Activated T-cell treated with anti-CD3 and anti-CD28 coated beads, Interleukin-2, amount 50 U/mL, for 72 hours (primary cell): Measurements from ENCODE around the gene ITPKC. TPM values are rescaled to one million over a fixed set of nuclear protein-coding genes. Genes with fewer than 3 reads are reported as not detected.

ENCODE experiments used
- ATAC-seq, 2 donors: fragments of 150-1000 bp; cut with Tn5 transposase; replicated peaks in 1 of 2; 2 replicates each; pipeline ENCODE4 v1.10.0; 2021; ENCODE audit warnings: moderate library complexity in 2 of 2, mild to moderate bottlenecking in 1 of 2
- DNase-seq, 2 donors: peaks; one replicate each; pipeline ENCODE4 v3.0.0; 2021 to 2022; ENCODE audit warnings: mixed read lengths in 1 of 2
- H3K27ac Mint-ChIP-seq: one replicate; pipeline ENCODE4 v1.8.0; 2022; ENCODE audit warnings: mild to moderate bottlenecking, moderate library complexity, mixed read lengths
- H3K27me3 Mint-ChIP-seq: one replicate; pipeline ENCODE4 v1.8.0; 2022; ENCODE audit warnings: low read depth, mixed read lengths
- H3K36me3 Mint-ChIP-seq, 2 donors: one replicate each; pipeline ENCODE4 v1.8.0; 2022; ENCODE audit warnings: mixed read lengths in 2 of 2, mild to moderate bottlenecking in 1 of 2; ENCODE audit not compliant: insufficient read depth in 2 of 2
- H3K4me1 Mint-ChIP-seq: one replicate; pipeline ENCODE4 v1.8.0; 2022; ENCODE audit warnings: low read depth, mixed read lengths
- H3K4me3 Mint-ChIP-seq, 2 donors: one replicate each; pipeline ENCODE4 v1.8.0; 2022; ENCODE audit warnings: mild to moderate bottlenecking in 2 of 2, mixed read lengths in 2 of 2, moderate library complexity in 2 of 2
- H3K9me3 Mint-ChIP-seq, 2 donors: one replicate each; pipeline ENCODE4 v1.8.0; 2022; ENCODE audit warnings: mixed read lengths in 2 of 2
- total RNA-seq, 2 donors: library from RNA; stranded (reverse); gene quantifications; one replicate each; pipeline ENCODE4 v1.2.3, GENCODE V29; 2022

The ITPKC gene
- total RNA-seq, 2 donors from 2014 or later, result 14.4 to 15.1 TPM

- no peaks in the 10 kb centered on the region for H3K9me3 Mint-ChIP-seq
- peaks cover 52% of the 10 kb centered on the region for H3K4me1 Mint-ChIP-seq
- H3K4me3 Mint-ChIP-seq, result peak overlapping the region; percentile 84 to 90
- ATAC-seq (peak; percentile 63 to 66), DNase-seq (peak; percentile 94 to 95)
- no peaks in the 10 kb centered on the region for H3K27me3 Mint-ChIP-seq
- H3K27ac Mint-ChIP-seq, result peak overlapping the region; percentile 88
- peaks cover 9% of the 10 kb centered on the region in 2 donors for H3K36me3 Mint-ChIP-seq
Observed at GRCh38 chr19:40714441-40715299, 2.2 kb upstream of the ITPKC start.

- Mint-ChIP-seq H3K4me3 (peak overlapping the region; percentile 84 to 90), H3K4me1 (peaks cover 66% of the 10 kb centered on the region), H3K27me3 (no peaks in the 10 kb centered on the region), H3K36me3 (peaks cover 9 to 10% of the 10 kb centered on the region in 2 donors), H3K27ac (peak overlapping the region; percentile 88), H3K9me3 (no peaks in the 10 kb centered on the region)
- DNase-seq (peak; percentile 81 to 86), ATAC-seq (peak; percentile 43 to 52)
Observed at GRCh38 chr19:40716031-40716481, 856 bp upstream of the ITPKC start.

- no peak for ATAC-seq
- peaks cover 73% of the 10 kb centered on the region for H3K4me1 Mint-ChIP-seq
- no peaks in the 10 kb centered on the region for H3K9me3 Mint-ChIP-seq
- no peaks in the 10 kb centered on the region for H3K27me3 Mint-ChIP-seq
- H3K4me3 Mint-ChIP-seq, result peak overlapping the region; percentile 98 to 99
- H3K36me3 Mint-ChIP-seq, result peaks cover 6 to 8% of the 10 kb centered on the region in 2 donors
- no peak for DNase-seq
- H3K27ac Mint-ChIP-seq, result no peak overlapping the region
Observed at GRCh38 chr19:40717325-40717879, 490 bp downstream of the ITPKC start.

- H3K27me3 Mint-ChIP-seq, result no peaks in the 10 kb centered on the region
- no peak for ATAC-seq
- H3K4me1 Mint-ChIP-seq, result peaks cover 76% of the 10 kb centered on the region
Observed at GRCh38 chr19:40717880-40718773, 1.2 kb downstream of the ITPKC start.

GRCh38 chr19:40718774-40719391 lies 2.0 kb downstream of the ITPKC start:
- peak in 1 of 2 donors; percentile 25 for DNase-seq

More at GRCh38 chr19:40717880-40718773, 1.2 kb downstream of the ITPKC start:
- peak overlapping the region; percentile 92 for H3K27ac Mint-ChIP-seq
- H3K4me3 Mint-ChIP-seq, result peak overlapping the region; percentile 98 to 99
- peaks cover 9 to 12% of the 10 kb centered on the region in 2 donors for H3K36me3 Mint-ChIP-seq
- DNase-seq, result no peak
- no peaks in the 10 kb centered on the region for H3K9me3 Mint-ChIP-seq

GRCh38 chr19:40719414-40719894 lies 2.5 kb downstream of the ITPKC start:
- ATAC-seq (no peak), DNase-seq (no peak)
- H3K27ac Mint-ChIP-seq, result no peak overlapping the region
- peaks cover 0 to 2% of the 10 kb centered on the region in 2 donors for H3K9me3 Mint-ChIP-seq
- peak overlapping the region; percentile 98 to 99 for H3K4me3 Mint-ChIP-seq
- H3K27me3 Mint-ChIP-seq, result no peaks in the 10 kb centered on the region
- H3K4me1 Mint-ChIP-seq, result peaks cover 77% of the 10 kb centered on the region
- H3K36me3 Mint-ChIP-seq, result peaks cover 14 to 21% of the 10 kb centered on the region in 2 donors

More at GRCh38 chr19:40718774-40719391, 2.0 kb downstream of the ITPKC start:
- no peak for ATAC-seq
- Mint-ChIP-seq H3K27me3 (no peaks in the 10 kb centered on the region), H3K36me3 (peaks cover 12 to 17% of the 10 kb centered on the region in 2 donors), H3K27ac (peak overlapping the region; percentile 55), H3K4me3 (peak overlapping the region; percentile 98 to 99), H3K4me1 (peaks cover 77% of the 10 kb centered on the region), H3K9me3 (peaks cover 0 to 2% of the 10 kb centered on the region in 2 donors)

GRCh38 chr19:40721140-40721486 lies 4.2 kb downstream of the ITPKC start:
- Mint-ChIP-seq H3K9me3 (peaks cover 0 to 2% of the 10 kb centered on the region in 2 donors), H3K4me1 (peaks cover 73% of the 10 kb centered on the region), H3K27me3 (no peaks in the 10 kb centered on the region), H3K36me3 (peaks cover 16 to 26% of the 10 kb centered on the region in 2 donors), H3K27ac (no peak overlapping the region), H3K4me3 (peak overlapping the region; percentile 98 to 99)
- ATAC-seq (no peak), DNase-seq (no peak)

- Mint-ChIP-seq H3K4me1 (peaks cover 70% of the 10 kb centered on the region), H3K27ac (no peak overlapping the region)
- ATAC-seq, result no peak
Observed at GRCh38 chr19:40721936-40722661, 5.2 kb downstream of the ITPKC start.

GRCh38 chr19:40723661-40724254 lies 6.8 kb downstream of the ITPKC start:
- DNase-seq (no peak), ATAC-seq (no peak)
- Mint-ChIP-seq H3K9me3 (peaks cover 0 to 2% of the 10 kb centered on the region in 2 donors), H3K36me3 (peaks cover 12 to 30% of the 10 kb centered on the region in 2 donors), H3K27me3 (no peaks in the 10 kb centered on the region), H3K4me3 (peak overlapping the region; percentile 25 to 65), H3K4me1 (peaks cover 58% of the 10 kb centered on the region), H3K27ac (peak overlapping the region; percentile 10)

More at GRCh38 chr19:40721936-40722661, 5.2 kb downstream of the ITPKC start:
- Mint-ChIP-seq H3K27me3 (no peaks in the 10 kb centered on the region), H3K9me3 (peaks cover 0 to 2% of the 10 kb centered on the region in 2 donors), H3K36me3 (peaks cover 16 to 30% of the 10 kb centered on the region in 2 donors), H3K4me3 (no peak overlapping the region)
- DNase-seq, result no peak

GRCh38 chr19:40724315-40724714 lies 7.4 kb downstream of the ITPKC start:
- DNase-seq, result peak; percentile 31 to 37
- H3K27me3 Mint-ChIP-seq, result no peaks in the 10 kb centered on the region
- H3K4me1 Mint-ChIP-seq, result peaks cover 56% of the 10 kb centered on the region
- peak overlapping the region; percentile 92 for H3K27ac Mint-ChIP-seq
- H3K9me3 Mint-ChIP-seq, result peaks cover 0 to 2% of the 10 kb centered on the region in 2 donors
- H3K4me3 Mint-ChIP-seq, result peak overlapping the region; percentile 60 to 65
- H3K36me3 Mint-ChIP-seq, result peaks cover 12 to 30% of the 10 kb centered on the region in 2 donors
- peak; percentile 72 to 76 for ATAC-seq

- peak overlapping the region; percentile 92 for H3K27ac Mint-ChIP-seq
- peaks cover 51% of the 10 kb centered on the region for H3K4me1 Mint-ChIP-seq
- peaks cover 12 to 30% of the 10 kb centered on the region in 2 donors for H3K36me3 Mint-ChIP-seq
- peak overlapping the region; percentile 60 to 65 for H3K4me3 Mint-ChIP-seq
- no peaks in the 10 kb centered on the region for H3K27me3 Mint-ChIP-seq
- H3K9me3 Mint-ChIP-seq, result peaks cover 0 to 2% of the 10 kb centered on the region in 2 donors
- DNase-seq (peak; percentile 45 to 48), ATAC-seq (peak; percentile 94 to 95)
Observed at GRCh38 chr19:40724855-40725254, 7.9 kb downstream of the ITPKC start.
